Fibroblast of lung (primary cell): Measurements from ENCODE around the gene GCFC2. TPM values are rescaled to one million over a fixed set of nuclear protein-coding genes. Genes with fewer than 3 reads are reported as not detected.

Source experiments
- DNase-seq, 2 donors: peaks; one replicate each; pipeline versions ENCODE4 v3.0.0 to v3.0.0-alpha.2; 2010; ENCODE audit warnings: low read depth in 2 of 2
- H2AFZ ChIP-seq: 2 replicates; pipeline ENCODE4 v1.5.1; 2012; ENCODE audit warnings: low read length, control low read depth, inconsistent platforms
- H3K27ac ChIP-seq: 2 replicates; pipeline ENCODE4 v1.5.1; 2011; ENCODE audit warnings: low read length, control low read depth; ENCODE audit not compliant: insufficient read depth
- H3K27me3 ChIP-seq: 2 replicates; pipeline ENCODE4 v1.5.1; 2011; ENCODE audit warnings: mild to moderate bottlenecking, low read length; ENCODE audit not compliant: control insufficient read depth, insufficient read depth
- H3K36me3 ChIP-seq: 2 replicates; pipeline ENCODE4 v1.5.1; 2011; ENCODE audit warnings: low read length; ENCODE audit not compliant: control insufficient read depth, insufficient read depth
- H3K4me1 ChIP-seq: 2 replicates; pipeline ENCODE4 v1.5.1; 2011; ENCODE audit warnings: low read length; ENCODE audit not compliant: control insufficient read depth, insufficient read depth; ENCODE audit errors: extremely low read depth
- H3K4me2 ChIP-seq: 2 replicates; pipeline ENCODE4 v1.5.1; 2011; ENCODE audit warnings: low read length, control low read depth; ENCODE audit not compliant: insufficient read depth; ENCODE audit errors: extremely low read depth
- H3K4me3 ChIP-seq, 4 experiments: fragments of 200-600 bp in 1 of 4; sonication (generic) in 1 of 4; replicated peaks in 1 of 4; 2 replicates each; pipeline ENCODE4 v1.5.1; 2011 to 2016; ENCODE audit warnings: low read length in 4 of 4, low read depth in 3 of 4, mild to moderate bottlenecking in 3 of 4, control low read depth in 2 of 4, inconsistent platforms in 1 of 4, mixed read lengths in 1 of 4; ENCODE audit not compliant: insufficient read depth in 1 of 4; ENCODE audit errors: control extremely low read depth in 1 of 4
- H3K79me2 ChIP-seq: 2 replicates; pipeline ENCODE4 v1.5.1; 2012; ENCODE audit warnings: mild to moderate bottlenecking, low read length, inconsistent platforms; ENCODE audit not compliant: control insufficient read depth, insufficient read depth
- H3K9ac ChIP-seq: 2 replicates; pipeline ENCODE4 v1.5.1; 2011; ENCODE audit warnings: mild to moderate bottlenecking, low read length, control low read depth; ENCODE audit not compliant: insufficient read depth
- H3K9me3 ChIP-seq: 2 replicates; pipeline ENCODE4 v1.5.1; 2012; ENCODE audit warnings: low read depth, low read length; ENCODE audit not compliant: control insufficient read depth, insufficient read depth
- H4K20me1 ChIP-seq: 2 replicates; pipeline ENCODE4 v1.5.1; 2011; ENCODE audit warnings: low read length; ENCODE audit not compliant: control insufficient read depth, insufficient read depth; ENCODE audit errors: extremely low read depth
- EZH2 ChIP-seq: IDR thresholded peaks from 2 replicates; pipeline ENCODE4 v1.5.1; 2012; ENCODE audit warnings: low read length, control low read depth, mild to moderate bottlenecking; ENCODE audit errors: missing control alignments
- polyA plus RNA-seq, 2 donors: library from polyadenylated mRNA; depleted of rRNA in 1 of 2; stranded (reverse) in 1 of 2; unstranded in 1 of 2; fragments of >200 nt; gene quantifications; 2 replicates each; pipeline ENCODE4 v1.2.1, GENCODE V29; 2011 to 2012; ENCODE audit warnings: missing spikeins in 1 of 2
- total RNA-seq: library from RNA; depleted of rRNA; stranded (reverse); fragments of >200 nt; gene quantifications from 2 replicates; pipeline ENCODE4 v1.2.1, GENCODE V29; 2014
- TF ChIP-seq, protein P1 (sequence below), 2 donors: IDR thresholded peaks in 1 of 2; conservative IDR thresholded peaks in 1 of 2; 1 replicate in 1 of 2; 2 replicates in 1 of 2; pipeline ENCODE4 v1.5.1; 2011 to 2012; ENCODE audit warnings: low read length in 2 of 2, control low read depth in 1 of 2, inconsistent platforms in 1 of 2, low read depth in 1 of 2, mild to moderate bottlenecking in 1 of 2

Gene GCFC2
- total and polyA plus RNA-seq, 2 donors (not counting 1 experiment from before 2014, with no cell fraction given) = 6.8 to 11.6 TPM

DNA sequence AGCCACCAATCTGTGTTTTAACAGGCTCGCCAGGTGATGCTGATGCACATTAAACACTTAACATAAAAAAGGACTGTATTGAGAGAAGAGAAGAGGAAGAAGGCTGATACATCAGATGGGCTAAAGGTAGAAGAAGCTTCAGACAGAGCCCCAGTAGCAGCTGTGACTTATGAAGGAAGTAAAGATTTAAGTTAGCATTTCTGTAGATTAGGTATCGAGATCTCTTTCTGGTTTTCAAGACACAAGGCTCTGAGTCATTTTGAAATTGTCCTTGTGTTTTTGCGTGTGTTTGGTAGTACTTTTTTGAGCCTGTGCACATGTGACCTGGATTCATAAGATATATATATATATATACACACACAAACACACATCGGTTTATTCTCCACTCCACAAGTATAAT, 40.6 kb upstream of the GCFC2 start:
- no peak overlapping the region for H3K4me2 ChIP-seq
- no peaks in the 10 kb centered on the region for H3K36me3 ChIP-seq
- H3K4me3 ChIP-seq = no peak overlapping the region
- no peaks in the 10 kb centered on the region for H3K79me2 ChIP-seq
- no peak overlapping the region for H3K9ac ChIP-seq
- H2AFZ ChIP-seq = no peak overlapping the region
- no peak for DNase-seq
- no peaks in the 10 kb centered on the region for H4K20me1 ChIP-seq
- no peaks in the 10 kb centered on the region for H3K27me3 ChIP-seq
- no peak for TF ChIP-seq EZH2
- TF ChIP-seq, protein P1, sequence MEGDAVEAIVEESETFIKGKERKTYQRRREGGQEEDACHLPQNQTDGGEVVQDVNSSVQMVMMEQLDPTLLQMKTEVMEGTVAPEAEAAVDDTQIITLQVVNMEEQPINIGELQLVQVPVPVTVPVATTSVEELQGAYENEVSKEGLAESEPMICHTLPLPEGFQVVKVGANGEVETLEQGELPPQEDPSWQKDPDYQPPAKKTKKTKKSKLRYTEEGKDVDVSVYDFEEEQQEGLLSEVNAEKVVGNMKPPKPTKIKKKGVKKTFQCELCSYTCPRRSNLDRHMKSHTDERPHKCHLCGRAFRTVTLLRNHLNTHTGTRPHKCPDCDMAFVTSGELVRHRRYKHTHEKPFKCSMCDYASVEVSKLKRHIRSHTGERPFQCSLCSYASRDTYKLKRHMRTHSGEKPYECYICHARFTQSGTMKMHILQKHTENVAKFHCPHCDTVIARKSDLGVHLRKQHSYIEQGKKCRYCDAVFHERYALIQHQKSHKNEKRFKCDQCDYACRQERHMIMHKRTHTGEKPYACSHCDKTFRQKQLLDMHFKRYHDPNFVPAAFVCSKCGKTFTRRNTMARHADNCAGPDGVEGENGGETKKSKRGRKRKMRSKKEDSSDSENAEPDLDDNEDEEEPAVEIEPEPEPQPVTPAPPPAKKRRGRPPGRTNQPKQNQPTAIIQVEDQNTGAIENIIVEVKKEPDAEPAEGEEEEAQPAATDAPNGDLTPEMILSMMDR (conservative IDR thresholded peaks at IDR 0.05 in 1 of 2, IDR thresholded peaks at IDR 0.05 in 1 of 2; ENCODE audit: low read depth in 1 of 2, low read length in 2 of 2) = no peak
- H3K4me1 ChIP-seq = no peaks in the 10 kb centered on the region
- no peaks in the 10 kb centered on the region for H3K9me3 ChIP-seq
- H3K27ac ChIP-seq = no peak overlapping the region

DNA sequence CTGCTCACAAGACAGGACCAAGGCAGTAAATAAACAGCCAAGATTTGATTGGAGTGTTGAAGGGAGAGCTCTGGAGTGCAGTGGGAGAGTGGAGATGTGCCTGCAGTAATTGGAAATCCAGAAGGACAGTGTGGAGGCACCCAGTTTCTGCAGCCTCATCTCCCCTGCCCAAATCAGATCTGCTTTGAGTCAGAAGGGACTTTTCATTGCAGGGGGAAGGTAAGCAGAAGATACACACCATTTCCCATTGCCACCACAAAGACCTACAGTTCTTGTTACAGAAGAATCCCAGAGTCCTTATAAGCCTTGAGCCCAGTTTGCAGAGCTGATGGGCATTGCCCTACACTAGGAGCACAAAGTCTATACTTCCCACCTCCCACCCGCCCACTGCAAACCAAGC, 27.2 kb upstream of the GCFC2 start:
- Histone ChIP-seq H3K36me3 (no peaks in the 10 kb centered on the region), H2AFZ (no peak overlapping the region), H3K27me3 (no peaks in the 10 kb centered on the region), H3K4me2 (no peak overlapping the region), H3K9ac (no peak overlapping the region), H3K4me3 (no peak overlapping the region), H3K79me2 (no peaks in the 10 kb centered on the region), H3K9me3 (no peaks in the 10 kb centered on the region), H3K27ac (no peak overlapping the region), H4K20me1 (no peaks in the 10 kb centered on the region), H3K4me1 (no peaks in the 10 kb centered on the region)
- TF ChIP-seq, protein P1 (conservative IDR thresholded peaks at IDR 0.05 in 1 of 2, IDR thresholded peaks at IDR 0.05 in 1 of 2; ENCODE audit: low read depth in 1 of 2, low read length in 2 of 2) = no peak
- TF ChIP-seq EZH2 = no peak
- no peak for DNase-seq

DNA sequence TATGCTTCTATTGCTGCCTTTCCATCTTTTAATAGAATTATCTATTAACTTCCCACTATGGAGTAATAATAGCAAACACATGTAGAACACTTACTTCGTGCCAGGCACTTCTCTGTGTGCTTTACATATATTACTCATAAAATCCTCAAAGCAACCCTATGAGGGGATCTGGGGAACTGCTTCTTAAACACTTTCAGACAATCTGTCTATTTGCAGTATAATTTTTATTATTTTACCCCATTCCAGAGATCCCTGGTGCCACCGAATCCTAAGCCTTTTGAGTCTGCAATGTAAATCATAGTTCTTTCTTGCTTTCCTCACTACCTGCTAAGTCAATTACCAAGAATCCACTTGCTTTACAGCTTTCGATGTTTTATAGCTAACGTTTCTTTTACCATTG, 25.6 kb upstream of the GCFC2 start:
- TF ChIP-seq, protein P1 (conservative IDR thresholded peaks at IDR 0.05 in 1 of 2, IDR thresholded peaks at IDR 0.05 in 1 of 2; ENCODE audit: low read depth in 1 of 2, low read length in 2 of 2) = no peak
- TF ChIP-seq EZH2 = no peak
- no peaks in the 10 kb centered on the region for H3K4me1 ChIP-seq
- H3K4me2 ChIP-seq = no peak overlapping the region

More for the DNA sequence above, 25.6 kb upstream of the GCFC2 start:
- Histone ChIP-seq H3K36me3 (no peaks in the 10 kb centered on the region), H3K9me3 (no peaks in the 10 kb centered on the region), H3K27me3 (no peaks in the 10 kb centered on the region), H3K9ac (no peak overlapping the region), H3K4me3 (no peak overlapping the region), H2AFZ (no peak overlapping the region), H3K27ac (no peak overlapping the region), H3K79me2 (no peaks in the 10 kb centered on the region), H4K20me1 (no peaks in the 10 kb centered on the region)
- no peak for DNase-seq
